Pulmonary artery endothelial cell (primary cell): ENCODE data around the gene AGAP2. TPM values are rescaled to one million over a fixed set of nuclear protein-coding genes. Genes with fewer than 3 reads are reported as not detected.

Experiments
- DNase-seq: peaks from one replicate; pipeline ENCODE4 v3.0.0-alpha.2; 2011; ENCODE audit warnings: low read depth, low spot score
- total RNA-seq: library from RNA; depleted of rRNA; stranded (reverse); fragments of >200 nt; gene quantifications from 2 replicates; pipeline ENCODE4 v1.2.3, GENCODE V29; 2014

The AGAP2 gene
- total RNA-seq, 1 donor from 2014 or later, result 0.07 TPM

DNA sequence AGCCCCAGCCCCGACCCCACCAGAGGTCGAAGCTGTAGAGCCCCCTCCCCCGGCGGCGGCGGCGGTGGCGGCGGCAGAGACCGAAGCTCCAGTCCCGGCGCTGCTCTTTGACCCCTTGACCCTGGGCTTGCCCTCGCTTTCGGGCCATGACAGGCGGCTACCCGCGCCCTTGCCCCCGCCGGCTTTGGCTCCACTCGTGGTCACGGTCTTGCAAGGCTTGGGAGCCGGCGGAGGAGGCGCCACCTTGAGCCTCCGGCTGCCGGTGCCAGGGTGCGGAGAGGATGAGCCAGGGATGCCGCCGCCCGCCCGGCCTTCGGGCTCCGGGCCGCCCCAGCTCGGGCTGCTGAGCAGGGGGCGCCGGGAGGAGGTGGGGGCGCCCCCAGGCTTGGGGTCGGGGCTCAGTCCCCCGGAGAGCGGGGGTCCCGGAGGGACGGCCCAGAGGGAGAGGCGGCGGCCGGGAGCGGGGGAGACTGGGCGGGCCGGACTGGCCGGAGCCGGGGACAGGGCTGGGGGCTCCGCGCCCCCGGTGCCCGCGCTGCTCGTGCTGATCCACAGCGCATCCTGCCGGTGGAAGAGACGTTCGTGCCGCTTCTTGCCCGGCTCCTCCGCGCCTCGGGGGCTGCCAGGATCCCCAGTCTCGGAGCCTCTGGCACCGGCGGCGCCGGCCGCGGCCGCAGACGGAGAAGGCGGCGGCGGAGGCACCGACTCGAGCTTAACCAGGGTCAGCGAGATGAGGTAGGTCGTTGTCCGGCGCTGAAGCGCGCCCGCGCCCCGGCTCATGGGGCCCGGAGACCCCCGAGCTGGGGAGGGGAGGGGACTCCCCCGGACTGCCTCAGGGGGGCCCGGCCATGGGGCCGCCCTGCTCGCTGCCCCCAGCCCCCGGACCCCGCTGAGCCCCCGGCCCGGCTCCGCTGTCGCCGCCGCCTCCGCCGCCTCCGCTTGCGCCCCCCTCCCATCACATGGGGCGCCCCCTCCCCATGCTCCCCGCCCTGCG, 778 bp downstream of the AGAP2 start:
- DNase-seq, result no peak

DNA sequence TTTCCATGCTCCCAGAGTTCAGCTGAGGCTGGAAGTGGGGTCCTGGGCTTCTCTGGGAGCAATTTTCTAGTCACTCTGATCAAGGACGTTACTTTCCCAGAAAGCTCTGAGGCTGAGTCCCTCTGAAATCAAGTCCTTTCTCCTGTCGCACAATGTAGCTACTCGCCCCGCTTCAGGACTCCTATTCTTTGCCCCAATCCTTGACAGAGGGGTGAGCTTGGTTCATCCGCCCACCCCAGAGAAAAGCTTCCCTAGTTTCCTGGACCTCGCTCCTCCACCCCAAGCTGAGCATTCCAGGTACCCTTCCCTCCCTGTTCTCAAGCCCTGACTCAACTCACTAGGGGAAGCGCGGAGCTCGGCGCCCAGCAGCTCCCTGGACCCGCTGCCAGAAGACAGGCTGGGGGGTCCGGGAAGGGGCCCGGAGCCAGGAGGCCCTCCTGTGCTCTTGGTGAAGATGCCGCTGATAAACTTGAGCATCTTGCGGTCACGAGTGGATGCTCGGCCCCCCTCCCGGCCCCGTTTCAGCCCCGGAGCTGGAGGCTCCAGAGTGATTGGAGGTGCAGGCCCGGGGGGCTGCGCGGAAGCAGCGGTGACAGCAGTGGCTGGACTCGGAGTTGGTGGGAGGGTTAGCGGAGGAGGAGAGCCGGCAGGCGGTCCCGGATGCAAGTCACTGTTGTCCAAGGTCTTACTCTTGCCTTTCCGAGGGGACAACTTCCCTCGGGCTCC, 1.6 kb downstream of the AGAP2 start:
- no peak for DNase-seq

DNA sequence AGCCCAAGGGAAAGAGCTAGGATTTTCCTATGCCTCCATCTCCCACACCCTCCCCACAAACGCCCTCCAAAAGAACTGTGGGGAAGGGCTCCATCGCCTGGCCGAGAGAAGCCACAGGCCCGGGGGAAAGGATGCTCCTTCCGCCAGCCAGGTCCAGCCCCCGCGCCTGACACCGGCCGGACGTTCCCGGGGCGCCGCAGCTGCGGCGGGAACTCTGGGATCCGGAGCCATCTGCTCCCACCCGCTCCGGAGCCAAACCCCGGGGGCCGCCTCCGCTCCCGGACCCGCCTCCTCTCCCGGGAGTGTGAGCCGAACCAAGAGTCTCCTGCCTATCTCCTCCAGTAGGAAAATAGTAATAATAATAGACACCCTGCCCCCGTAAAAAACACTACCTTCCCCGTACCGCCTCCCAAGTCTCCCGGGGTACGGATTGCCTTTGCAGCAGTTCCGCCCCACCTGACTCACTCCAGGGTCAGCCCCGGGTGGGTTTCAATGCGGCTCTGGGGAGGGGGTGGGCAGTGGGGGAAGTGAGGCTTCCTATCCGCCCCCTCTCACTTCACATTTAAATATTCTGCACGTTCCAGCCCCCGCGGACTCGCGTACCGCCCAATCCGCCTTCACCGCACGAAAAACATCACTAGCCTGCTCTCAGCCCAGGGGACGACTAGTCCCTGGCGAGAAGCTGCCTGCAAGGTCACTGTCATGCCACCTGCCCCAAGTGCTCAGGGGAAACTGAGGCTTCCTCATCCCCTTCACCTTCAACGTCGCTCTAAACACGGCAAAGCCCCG, 2.4 kb downstream of the AGAP2 start:
- DNase-seq, result no peak

DNA sequence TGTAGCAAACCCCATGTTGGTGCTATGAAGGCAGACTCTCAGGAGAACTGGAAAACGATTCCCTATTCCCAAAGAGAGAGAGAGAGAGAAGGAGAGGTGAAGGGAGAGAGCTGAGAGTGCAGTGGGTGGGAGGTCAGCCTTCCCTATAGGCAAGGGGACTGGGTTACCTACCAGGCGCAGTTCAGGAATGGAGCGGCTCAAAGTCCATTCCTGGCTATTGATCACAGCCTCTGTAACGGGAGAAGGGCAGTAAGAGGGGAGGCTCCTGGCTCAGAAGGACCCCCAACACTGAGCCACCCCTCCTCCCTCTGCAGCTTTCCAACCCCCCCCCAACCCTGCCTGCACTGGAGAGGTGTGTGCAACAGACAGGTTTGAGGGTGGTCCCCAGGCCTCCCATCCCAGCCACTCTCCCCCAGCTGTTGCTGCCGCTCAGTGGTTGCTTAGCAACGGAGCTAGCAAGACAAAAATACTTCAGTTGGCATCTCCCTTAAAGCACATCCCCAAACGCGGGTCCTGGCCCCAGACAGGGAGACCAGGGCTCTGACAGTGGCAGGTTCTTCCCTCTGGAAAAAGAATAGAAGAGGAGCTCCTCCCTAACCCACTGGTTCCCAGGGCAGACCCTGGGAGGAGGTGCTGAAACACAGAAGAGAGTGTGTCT, 3.2 kb downstream of the AGAP2 start:
- DNase-seq, result no peak

DNA sequence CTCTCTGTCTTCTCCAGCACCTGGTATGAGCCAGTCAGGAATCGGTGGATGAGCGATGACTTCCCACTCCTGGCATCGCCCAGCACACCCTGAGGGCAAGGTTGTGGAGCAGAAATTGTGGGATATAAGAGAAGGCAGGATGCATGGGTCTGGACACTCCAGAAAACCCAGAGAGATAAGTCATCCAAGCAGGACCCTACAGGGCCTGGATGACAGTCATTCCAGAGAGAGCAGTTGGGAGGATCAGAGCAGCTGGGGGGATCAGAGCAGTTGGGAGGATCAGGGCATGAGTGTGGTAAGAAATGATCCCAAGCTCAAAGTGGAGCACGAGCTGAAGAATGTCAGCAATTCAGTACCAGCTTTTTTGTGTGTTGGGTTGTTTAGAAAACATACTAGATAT, 4.0 kb downstream of the AGAP2 start:
- no peak for DNase-seq

DNA sequence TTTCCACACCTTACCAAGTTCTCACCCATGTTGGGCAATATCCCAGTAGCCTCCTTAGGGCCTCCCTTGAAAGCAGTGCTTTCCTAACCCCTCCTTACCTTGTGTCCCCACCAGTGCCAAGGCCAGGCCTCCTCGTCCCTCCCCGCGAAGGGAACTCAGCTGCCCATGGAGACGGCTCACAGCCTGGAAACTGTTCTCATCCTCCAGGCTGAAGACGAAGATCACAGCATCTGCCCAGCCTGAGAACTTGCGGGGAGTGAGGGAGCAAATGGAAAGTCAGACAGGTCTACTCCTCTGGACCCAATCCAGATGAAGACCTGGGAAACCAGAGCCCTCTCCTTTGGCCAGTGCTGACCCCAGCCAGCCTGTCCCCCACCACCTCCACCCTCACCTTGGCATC, 4.6 kb downstream of the AGAP2 start:
- no peak for DNase-seq

DNA sequence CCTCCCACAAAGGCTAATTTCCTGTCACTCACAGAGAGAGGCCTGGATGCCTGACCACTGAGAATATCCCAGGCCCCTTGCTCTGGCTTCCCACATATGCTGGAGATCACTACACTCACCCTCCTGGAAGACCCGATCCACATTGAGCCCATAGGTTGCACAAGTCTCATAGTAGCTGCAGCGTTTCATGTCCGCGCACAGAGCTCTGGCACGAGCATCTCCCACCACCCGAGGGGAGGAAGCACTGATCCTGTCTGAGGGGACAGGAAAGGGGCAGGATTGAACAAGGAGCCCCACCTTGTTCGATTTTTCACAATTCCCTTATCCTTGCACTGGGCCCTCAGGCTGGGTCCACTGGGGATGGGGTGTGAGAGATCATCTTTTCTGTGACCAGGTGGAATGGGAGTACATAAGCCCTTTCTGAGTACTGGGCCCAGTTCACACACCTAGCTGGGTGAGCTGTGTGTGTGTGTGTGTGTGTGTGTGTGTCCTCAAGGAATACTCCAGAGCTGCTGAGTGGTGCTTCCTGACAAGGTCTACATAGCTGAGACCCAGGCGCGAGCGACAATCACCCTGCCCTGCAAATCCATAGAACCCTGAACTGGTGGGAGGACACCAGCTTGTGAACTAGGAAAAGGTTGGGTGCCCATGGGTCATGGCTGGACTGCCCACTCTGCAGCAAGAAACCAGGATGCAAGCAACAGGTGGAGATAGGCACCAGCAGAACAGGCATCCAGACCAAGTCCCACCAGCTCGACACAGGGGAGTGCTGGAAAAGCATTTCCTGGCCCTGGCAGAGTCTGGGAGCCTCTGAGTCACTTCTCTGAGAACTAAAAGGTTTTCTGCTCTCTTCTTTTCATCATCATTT, 5.6 kb downstream of the AGAP2 start:
- DNase-seq, result no peak

DNA sequence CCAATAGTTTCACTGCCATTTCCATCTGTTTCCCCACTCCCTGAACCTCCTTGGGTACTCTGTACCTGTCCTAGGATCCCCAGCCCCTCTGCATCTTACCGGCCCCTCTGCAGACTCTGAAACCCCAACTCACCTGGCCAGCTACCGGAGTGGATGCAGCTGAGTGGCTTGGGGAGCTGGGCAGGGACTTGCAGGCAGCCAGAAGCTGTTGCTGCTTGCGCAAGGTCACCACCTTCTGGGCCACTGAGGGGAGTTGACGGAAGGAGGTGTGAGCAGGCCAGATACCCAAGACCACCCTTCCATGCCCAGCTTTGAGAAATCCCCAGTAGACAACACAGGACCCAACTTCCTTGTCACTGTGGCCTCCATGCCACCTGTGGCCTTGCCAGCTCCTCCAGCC, 6.3 kb downstream of the AGAP2 start:
- DNase-seq, result no peak

DNA sequence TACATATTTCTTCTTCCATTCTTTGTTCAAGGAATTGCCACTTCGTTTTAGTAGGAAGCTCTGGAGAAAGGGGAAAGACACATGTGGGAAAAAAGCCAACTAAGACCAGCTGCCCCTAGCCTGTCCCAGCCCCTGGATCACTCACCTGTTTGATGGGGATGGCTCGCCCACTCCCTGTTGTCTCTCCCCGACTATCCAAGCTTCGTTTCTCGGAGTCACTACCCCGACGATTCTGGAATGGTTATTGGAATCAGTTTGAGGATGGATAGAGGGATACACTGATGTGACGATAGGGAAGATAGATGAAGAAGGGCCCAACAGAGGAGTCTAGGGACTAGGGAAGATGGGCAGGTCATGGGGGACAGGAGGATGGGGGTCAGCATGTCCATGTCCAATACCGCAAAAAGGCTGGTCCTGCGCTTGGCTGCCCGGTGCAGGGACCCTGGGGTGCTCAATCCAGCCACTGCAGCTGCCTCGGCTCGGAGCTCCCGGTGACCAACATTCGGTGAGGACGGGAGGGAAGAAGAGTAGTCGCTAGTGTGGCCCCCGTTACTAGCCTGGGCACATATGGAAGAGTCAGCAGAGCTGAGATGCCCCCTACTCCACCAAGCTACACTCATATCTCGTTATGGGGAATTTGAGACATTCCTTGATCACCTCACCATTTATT, 7.0 kb downstream of the AGAP2 start:
- no peak for DNase-seq

DNA sequence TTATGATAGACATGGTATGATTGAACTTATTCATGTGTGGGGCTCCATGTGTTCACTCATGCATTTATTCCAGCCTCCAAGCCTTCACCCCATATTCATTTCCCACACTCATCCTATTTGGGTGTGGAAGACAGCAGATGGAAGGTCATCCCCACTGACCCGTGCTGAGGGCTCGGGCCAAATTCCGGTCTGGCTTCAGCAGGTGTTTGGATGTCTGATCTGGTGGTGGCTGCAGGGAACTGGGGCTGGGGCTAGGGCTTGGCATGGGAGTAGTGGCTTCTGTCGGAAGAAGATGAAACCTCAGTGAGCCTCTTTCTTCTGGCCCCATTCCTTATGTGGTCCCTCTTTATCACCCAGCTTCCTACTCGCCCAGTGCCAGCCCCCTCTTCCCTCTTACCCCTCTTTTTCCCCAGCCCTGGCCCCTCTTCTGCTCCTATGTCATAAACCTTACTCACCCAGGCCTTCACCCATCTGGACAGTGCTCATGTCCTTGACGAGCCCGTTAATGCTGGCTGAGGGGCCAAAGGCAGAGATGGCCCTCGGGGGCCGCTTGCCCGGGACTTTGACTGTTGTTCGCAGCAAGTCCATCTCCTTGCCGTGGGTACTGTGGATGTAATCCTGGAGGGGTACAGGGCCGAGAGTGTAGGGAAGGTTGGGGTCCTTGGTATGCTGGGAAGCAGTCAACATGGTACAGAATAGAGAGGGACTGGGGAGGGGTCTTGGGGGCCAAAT, 8.0 kb downstream of the AGAP2 start:
- DNase-seq, result no peak

DNA sequence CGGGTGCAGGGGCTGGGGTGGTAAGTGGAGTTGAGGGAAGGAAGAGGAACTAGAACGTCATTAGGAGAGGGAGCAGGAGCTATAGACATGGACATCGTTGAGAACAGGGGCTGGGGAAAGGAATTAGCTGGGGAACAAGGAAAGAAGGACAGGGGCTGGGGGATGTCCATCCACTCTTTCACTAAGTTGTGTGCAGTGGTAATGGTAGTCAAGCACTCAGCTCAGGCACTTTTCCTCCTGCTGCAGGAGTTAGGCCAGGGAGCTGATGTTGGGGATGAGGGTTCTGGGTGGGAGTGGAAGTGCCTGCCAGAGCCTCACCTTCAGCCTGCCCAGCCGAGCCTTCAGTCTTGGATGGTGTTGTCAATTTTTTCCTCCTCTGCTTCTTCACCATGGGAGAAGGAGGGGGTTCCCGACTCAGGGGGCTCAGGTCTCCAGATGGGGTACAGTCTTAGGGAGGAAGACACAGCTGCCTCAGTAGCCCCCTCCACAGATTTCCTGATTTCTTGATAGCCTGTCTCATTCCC, 9.2 kb downstream of the AGAP2 start:
- no peak for DNase-seq

DNA sequence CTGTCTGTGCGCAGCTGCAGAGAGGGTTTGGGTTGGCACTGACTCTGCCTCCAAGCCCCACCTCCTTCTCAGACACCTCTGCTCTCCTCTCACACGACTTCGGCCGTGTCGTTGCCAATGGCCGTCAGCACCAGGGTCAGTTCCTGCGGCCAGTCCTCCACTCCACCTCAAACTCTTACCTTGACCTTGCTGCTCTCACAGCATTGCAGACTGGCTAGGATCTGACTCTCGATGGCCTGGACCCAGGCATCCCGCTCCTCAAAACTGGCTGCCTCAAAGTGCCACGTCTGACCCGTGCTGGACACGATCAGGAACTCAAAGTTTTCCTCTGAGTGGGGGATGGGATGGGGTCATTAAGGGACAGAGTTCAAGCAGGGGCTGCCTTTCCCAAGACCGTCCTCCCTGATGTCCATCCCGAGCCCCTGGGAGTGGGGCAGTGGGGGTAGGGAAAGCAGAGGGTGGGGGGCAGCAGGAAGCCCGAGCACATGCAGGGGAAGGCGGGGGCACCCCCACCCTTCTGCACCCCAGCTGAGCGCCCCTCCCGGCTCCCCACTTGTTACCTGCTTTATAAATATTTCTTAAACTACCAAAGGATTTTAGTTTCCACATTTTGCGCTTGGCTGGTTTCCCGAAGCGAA, 10.7 kb downstream of the AGAP2 start:
- DNase-seq, result no peak

DNA sequence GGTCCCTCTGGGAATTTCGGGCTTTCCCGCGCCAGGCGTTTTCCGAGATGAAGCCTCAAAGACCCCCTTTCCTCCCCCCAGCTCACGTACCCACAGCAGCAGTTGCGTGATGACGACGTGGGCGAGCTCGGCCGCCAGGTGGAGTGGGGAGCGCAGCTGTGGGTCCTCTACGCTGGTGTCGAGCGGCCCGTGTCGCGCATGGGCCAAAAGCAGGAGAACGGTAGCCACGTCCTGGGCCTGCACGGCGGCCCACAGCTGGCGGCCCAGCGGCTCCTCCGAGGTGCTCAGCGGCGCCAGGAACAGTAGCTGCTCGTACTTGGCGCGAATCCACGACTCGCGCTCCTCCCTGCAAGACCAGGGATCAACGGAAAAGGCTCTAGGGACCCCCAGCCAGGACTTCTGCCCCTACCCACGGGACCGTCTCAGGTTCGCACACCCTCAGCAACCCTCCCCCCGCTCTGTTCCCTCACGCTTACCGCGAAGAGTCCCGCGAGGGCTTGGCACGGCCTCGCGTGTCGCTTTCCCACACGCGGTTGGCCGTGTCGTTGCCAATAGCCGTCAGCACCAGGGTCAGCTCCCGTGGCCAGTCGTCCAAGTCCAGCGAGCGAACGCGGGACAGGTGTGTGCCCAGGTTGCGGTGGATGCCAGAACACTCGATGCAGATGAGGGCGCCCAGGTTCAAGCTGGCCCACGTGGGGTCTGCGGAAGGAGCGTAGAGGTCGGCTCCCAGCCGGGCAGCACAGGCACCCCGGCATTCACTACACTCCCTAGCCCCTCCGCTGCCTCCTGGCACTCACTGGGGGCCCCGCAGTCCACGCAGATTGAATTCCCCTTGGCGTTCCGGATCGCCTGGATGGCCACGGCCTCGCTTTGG, 11.4 kb downstream of the AGAP2 start:
- DNase-seq, result no peak

DNA sequence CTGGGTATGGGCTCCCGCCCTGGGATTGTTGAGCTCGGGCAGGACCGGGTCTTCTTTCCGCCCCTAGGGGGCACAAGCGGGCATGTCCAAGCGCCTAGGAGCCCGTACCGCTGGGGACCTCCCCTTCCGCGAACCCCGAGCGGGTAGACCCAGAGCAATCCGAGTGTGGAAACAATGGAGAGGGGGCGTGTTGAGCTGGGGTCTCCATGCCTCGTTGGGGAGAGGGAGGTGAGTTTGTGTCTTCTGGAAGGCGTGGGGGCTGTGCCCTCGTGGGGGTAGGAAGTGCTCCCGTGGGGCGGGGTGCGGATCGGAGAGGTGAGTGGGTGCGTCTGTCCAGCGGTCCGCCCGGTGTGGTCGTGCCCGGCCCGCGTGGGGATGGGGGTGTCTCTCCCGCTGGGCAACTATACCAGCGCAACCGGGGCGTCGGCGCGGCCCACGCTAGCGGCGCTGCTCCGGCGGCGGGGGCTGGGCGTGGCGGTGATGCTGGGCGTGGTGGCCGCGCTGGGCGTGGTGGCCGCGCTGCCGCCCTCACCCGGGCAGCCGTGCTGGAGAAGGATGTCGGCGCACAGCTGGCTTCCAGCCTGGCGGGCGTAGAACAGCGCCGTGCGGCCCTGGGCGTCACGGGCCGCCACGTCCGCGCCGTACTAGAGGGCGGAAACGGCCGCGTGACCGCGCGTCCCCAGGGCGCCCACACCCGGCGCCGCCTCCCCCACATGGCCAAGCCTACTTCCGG, 12.2 kb downstream of the AGAP2 start:
- DNase-seq, result peak; percentile 59

DNA sequence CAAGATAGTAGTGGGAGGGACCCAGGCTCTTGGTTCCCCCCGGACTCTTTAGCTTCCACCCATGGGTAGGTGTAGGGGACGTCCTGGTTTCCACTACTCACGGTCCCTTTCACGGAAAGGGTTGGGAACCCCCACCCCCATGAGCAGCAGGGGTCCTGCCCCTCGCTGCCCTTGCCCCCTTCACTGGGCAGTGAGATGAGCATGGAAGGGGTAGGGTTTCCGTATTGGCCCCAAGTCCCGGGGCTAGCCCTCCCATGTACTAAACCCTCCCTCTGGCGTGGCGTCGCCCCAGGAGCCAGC, 12.7 kb downstream of the AGAP2 start:
- DNase-seq, result no peak

DNA sequence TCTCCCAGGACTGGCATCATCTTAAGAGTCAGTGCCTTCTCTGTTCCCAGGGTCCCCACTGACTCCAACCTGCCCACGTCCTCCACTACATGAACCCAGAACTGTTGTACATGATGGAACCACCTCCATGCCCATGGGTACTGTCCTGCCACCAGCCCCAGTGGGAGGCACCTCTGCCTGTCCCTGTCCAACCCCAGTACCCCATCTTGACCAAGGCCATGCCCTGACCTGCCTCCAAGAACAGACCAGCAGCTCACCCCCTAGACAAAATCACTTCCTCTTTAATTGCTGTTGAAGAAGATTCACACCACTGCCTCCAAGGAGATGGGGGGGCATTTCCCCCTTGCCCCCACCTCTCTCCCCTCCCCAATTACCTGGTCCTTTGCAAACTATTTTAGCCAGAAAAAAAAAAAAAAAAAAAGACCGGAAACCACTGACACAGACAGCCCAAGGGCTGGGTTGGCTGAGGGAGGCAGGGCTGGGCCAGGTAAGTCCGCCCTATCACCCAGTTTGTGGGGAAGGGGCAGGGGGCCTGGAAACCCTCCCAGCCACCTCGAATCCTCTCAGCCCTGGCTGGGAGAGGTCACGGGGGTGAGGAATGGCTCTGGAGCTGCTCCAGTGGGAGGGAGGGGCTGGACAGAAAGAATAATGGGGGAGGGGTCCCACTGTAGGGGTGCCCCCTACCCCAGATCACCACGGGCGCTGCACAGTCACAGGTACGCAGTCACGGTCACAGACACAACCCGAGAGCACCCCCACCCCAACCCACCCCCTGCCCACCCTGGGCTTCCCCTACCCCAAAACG, 13.4 kb downstream of the AGAP2 start:
- DNase-seq, result no peak
